ENCODE results near the gene APBA2. TPM values are rescaled to one million over a fixed set of nuclear protein-coding genes. Genes with fewer than 3 reads are reported as not detected.
A peak's percentile ranks its signal among the peaks of the same experiment; 100 is the strongest.

APBA2 gene
- total RNA-seq, 1 donor from 2014 or later = 33.1 TPM

DNA sequence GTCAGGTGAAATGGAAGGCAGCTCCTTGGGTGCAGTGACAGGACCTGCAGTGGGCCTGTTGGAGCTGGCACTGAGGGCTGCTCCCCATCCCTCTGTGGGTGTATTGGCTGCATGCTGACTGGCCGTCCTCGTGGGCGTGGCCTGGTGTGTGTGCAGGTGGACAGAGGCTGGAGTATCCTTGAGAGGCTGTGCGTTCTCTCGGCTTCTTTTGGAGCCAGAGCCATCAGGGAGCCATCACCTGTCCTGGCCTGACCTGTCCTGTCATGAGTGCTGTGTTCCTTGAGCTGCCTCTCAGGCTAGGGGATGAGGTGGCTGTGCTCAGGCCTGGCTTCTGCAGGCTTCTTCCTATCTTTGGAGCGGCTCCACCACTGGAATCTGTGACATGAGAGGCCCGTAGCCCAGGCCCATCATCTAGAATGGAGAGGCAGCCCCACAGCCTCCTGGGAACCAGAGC, 61.5 kb downstream of the APBA2 start:
- H3K9me3 Mint-ChIP-seq = peaks cover 6% of the 10 kb centered on the region
- H3K4me1 Mint-ChIP-seq = no peaks in the 10 kb centered on the region
- TF ChIP-seq, protein P1, sequence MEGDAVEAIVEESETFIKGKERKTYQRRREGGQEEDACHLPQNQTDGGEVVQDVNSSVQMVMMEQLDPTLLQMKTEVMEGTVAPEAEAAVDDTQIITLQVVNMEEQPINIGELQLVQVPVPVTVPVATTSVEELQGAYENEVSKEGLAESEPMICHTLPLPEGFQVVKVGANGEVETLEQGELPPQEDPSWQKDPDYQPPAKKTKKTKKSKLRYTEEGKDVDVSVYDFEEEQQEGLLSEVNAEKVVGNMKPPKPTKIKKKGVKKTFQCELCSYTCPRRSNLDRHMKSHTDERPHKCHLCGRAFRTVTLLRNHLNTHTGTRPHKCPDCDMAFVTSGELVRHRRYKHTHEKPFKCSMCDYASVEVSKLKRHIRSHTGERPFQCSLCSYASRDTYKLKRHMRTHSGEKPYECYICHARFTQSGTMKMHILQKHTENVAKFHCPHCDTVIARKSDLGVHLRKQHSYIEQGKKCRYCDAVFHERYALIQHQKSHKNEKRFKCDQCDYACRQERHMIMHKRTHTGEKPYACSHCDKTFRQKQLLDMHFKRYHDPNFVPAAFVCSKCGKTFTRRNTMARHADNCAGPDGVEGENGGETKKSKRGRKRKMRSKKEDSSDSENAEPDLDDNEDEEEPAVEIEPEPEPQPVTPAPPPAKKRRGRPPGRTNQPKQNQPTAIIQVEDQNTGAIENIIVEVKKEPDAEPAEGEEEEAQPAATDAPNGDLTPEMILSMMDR (IDR thresholded peaks at IDR 0.05; ENCODE audit: unreplicated experiment) = no peak
- no peaks in the 10 kb centered on the region for H3K27me3 Mint-ChIP-seq (ENCODE audit: low read depth)
- DNase-seq (ENCODE audit: low spot score in 2 of 2, unreplicated experiment in 2 of 2) = no peak
- no peak overlapping the region for H3K4me3 Mint-ChIP-seq
- H3K27ac Mint-ChIP-seq = no peak overlapping the region
- H3K36me3 Mint-ChIP-seq = peaks cover 15% of the 10 kb centered on the region

DNA sequence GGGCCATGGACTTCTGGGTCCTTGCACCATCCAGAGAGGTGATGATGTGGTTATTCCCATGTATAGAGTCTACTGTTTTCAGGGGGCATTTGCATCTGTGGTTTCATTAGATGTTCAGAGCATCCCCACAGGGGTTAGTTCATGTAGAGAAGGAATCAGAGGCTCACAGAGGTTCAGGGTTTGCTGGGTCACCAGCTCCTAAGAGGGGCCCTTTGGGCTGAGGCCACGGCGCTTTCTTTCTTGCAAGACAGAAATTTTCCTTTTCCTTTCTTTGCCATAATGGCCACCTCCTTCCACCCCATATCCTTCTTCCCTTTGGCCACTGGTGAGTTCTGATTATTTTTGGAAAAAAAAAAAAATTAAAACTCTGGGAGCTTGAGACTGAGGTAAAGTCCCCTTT, 62.3 kb downstream of the APBA2 start:
- Mint-ChIP-seq H3K27me3 (ENCODE audit: low read depth) (no peaks in the 10 kb centered on the region), H3K9me3 (peaks cover 6% of the 10 kb centered on the region), H3K36me3 (peaks cover 12% of the 10 kb centered on the region), H3K4me1 (no peaks in the 10 kb centered on the region), H3K4me3 (no peak overlapping the region), H3K27ac (no peak overlapping the region)
- no peak for DNase-seq (ENCODE audit: low spot score in 2 of 2, unreplicated experiment in 2 of 2)
- TF ChIP-seq, protein P1 (IDR thresholded peaks at IDR 0.05; ENCODE audit: unreplicated experiment) = no peak

DNA sequence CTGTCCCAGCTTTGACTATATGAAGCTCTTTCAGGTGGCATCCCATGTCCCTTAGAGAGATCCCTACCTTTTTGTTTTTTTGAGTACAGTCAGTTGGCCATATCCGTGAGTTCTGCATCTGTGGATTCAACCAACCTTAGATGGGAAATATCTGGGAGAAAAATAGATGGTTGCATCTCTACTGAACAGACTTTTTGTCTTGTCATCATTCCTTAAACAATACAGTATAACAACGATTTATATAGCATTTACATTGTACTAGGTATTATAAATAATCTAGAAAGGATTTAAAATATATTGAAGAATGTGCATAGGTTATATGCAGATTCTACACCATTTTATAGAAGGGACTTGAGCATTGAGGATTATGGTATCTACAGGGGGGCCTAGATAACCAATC, 65.1 kb downstream of the APBA2 start:
- Mint-ChIP-seq H3K27me3 (ENCODE audit: low read depth) (no peaks in the 10 kb centered on the region), H3K4me3 (no peak overlapping the region), H3K36me3 (no peaks in the 10 kb centered on the region), H3K9me3 (peaks cover 4% of the 10 kb centered on the region), H3K4me1 (peaks cover 11% of the 10 kb centered on the region), H3K27ac (no peak overlapping the region)
- TF ChIP-seq, protein P1 (IDR thresholded peaks at IDR 0.05; ENCODE audit: unreplicated experiment) = no peak
- no peak for DNase-seq (ENCODE audit: low spot score in 2 of 2, unreplicated experiment in 2 of 2)

DNA sequence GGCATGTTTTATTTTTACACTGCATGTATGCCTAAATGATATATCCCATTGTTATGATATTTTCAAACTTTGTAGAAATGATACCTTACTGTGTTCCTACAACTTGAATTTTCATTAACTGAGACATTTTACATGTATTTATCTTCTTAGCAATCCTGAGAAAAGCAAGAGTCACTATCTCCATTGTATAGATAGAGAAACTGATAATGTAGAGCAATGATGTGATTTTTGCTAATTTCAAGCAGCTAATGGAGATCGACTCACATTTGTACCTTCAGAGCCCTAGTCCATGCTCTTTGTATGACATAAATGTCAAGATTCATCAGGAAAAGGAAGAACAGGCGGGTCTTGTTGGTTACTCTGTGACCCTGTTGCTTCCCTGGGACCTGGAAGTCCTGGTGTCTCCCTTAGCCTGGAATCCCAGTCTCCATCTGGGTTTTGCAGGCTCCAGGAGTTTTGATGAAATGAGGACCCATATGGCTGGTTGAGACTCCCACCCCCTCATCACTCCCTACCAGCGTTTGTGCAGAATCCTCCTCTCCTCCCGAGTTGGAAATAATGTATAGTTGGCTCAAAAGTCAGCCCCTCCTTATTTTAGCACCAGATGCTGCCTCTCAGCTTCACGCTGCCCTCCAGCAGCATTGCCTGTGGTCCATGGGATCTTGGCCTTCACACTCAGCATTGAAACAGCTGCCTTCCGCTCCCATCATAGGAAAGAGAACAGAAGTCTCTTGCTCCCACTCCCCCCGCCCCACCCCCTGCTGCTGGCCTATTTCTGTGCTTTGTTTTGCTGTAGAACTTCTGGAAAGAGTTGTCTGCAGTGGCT, 67.1 kb downstream of the APBA2 start:
- H3K9me3 Mint-ChIP-seq = no peaks in the 10 kb centered on the region
- DNase-seq (ENCODE audit: low spot score in 2 of 2, unreplicated experiment in 2 of 2) = no peak
- no peak overlapping the region for H3K4me3 Mint-ChIP-seq

DNA sequence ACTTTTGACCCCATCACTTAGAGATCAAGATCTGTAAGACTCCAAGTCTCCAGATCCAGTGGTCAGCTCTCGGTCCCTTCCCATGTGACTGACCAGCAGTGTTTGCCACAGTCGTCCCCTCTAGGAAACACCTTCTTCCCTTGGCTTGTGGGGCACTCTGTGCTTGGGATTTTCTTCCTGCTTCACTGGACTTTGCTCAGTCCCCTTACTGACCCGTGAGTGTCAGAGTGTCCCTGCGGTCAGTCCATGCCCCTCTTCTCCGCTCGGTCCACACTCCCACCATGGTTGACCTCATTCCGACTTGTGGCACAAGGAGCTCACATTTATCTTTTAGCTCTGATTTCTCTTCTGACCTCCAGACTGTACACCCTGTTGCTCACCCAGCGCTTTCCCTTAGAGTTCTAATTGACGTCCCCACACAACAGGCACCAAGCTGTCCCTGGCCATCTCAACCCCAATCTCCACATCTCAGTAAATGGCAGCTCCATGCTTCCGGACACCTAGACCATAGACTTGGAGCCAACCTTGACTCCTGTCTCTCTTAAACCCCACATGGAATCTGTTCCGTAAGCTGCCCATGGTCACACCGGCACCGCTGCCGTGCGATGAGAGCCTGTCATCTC, 67.9 kb downstream of the APBA2 start:
- no peaks in the 10 kb centered on the region for H3K27me3 Mint-ChIP-seq (ENCODE audit: low read depth)
- no peak overlapping the region for H3K27ac Mint-ChIP-seq
- no peaks in the 10 kb centered on the region for H3K36me3 Mint-ChIP-seq
- TF ChIP-seq, protein P1 (IDR thresholded peaks at IDR 0.05; ENCODE audit: unreplicated experiment) = no peak
- no peak overlapping the region for H3K4me3 Mint-ChIP-seq
- peaks cover 14% of the 10 kb centered on the region for H3K4me1 Mint-ChIP-seq
- peak in 1 of 2 experiments; percentile 19 for DNase-seq (ENCODE audit: low spot score in 2 of 2, unreplicated experiment in 2 of 2)
- H3K9me3 Mint-ChIP-seq = no peaks in the 10 kb centered on the region

More for the DNA sequence above, 67.1 kb downstream of the APBA2 start:
- Mint-ChIP-seq H3K4me1 (peaks cover 14% of the 10 kb centered on the region), H3K36me3 (no peaks in the 10 kb centered on the region), H3K27me3 (ENCODE audit: low read depth) (no peaks in the 10 kb centered on the region), H3K27ac (no peak overlapping the region)
- TF ChIP-seq, protein P1 (IDR thresholded peaks at IDR 0.05; ENCODE audit: unreplicated experiment) = no peak
